ENCODE results near the gene MAN2B1.

DNA sequence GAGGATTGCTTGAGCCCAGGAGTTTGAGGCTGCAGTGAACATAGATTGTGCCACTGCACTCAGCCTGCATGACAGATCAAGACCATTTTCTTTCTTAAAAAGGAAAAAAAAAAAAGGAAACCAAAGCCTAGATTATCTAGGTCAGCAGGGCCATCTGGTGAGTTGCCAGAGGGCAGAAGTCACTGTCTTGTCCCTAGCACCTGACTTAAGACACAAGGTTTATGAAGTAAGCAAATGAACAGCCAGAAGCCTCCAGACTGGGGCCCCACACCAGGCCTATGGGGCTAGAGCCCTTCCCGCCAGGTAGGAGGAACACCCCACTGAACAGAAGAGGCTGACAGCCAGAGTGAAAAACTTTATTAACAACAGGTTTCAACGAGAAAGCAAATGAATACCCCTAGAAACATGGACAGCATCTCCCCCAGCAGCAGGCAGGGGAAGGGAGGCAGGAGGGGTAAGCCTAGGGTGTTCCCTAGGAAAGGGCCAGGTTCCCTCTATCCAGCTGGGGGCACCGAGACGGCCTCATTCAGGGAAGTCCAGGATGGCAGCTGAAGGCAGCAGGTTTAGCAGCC lies 1.3 kb upstream of the MAN2B1 start:
- TF ChIP-seq, protein P1, sequence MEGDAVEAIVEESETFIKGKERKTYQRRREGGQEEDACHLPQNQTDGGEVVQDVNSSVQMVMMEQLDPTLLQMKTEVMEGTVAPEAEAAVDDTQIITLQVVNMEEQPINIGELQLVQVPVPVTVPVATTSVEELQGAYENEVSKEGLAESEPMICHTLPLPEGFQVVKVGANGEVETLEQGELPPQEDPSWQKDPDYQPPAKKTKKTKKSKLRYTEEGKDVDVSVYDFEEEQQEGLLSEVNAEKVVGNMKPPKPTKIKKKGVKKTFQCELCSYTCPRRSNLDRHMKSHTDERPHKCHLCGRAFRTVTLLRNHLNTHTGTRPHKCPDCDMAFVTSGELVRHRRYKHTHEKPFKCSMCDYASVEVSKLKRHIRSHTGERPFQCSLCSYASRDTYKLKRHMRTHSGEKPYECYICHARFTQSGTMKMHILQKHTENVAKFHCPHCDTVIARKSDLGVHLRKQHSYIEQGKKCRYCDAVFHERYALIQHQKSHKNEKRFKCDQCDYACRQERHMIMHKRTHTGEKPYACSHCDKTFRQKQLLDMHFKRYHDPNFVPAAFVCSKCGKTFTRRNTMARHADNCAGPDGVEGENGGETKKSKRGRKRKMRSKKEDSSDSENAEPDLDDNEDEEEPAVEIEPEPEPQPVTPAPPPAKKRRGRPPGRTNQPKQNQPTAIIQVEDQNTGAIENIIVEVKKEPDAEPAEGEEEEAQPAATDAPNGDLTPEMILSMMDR (IDR thresholded peaks at IDR 0.05): no peak
- TF ChIP-seq SMC3 (IDR thresholded peaks at IDR 0.05): no peak
- TF ChIP-seq POLR2A (IDR thresholded peaks at IDR 0.05; ENCODE audit: low read length): no peak

All from A549 (cell line).